SK-N-SH (cell line): ENCODE measurements around the gene TACO1. TPM values are rescaled to one million over a fixed set of nuclear protein-coding genes. Genes with fewer than 3 reads are reported as not detected.

Experiments
- CTCF ChIA-PET: fragments of 300-600, 350-600 bp; formaldehyde crosslinking; extraction: SDS; loops from one replicate; lab custom pipeline; 2021; lab: Yijun Ruan, JAX
- POLR2A ChIA-PET: fragments of 350-600 bp; sonication (Branson Sonifier 250); formaldehyde crosslinking; extraction: SDS; loops from one replicate; lab custom pipeline; 2020; ENCODE audit warnings: antibody characterized with exemption, inconsistent platforms; lab: Yijun Ruan, JAX
- DNase-seq: peaks from one replicate; pipeline ENCODE4 v3.0.0; 2012
- H2AFZ ChIP-seq: fragments of 200-600 bp; sonication (generic); 2 replicates; pipeline ENCODE4 v1.8.1; 2016; ENCODE audit warnings: antibody characterized with exemption, mild to moderate bottlenecking, low read depth
- H3F3A ChIP-seq: fragments of 200-600 bp; sonication (generic); replicated peaks from 2 replicates; pipeline ENCODE3; 2016; ENCODE audit warnings: antibody characterized with exemption, mild to moderate bottlenecking; ENCODE audit not compliant: insufficient read depth
- H3K27ac ChIP-seq, 2 experiments: fragments of 200-500 bp in 1 of 2; fragments of 200-600 bp in 1 of 2; sonication (Bioruptor generic) in 1 of 2; sonication (generic), shearing (Covaris generic) in 1 of 2; 2 replicates each; pipeline versions ENCODE4 v1.5.1 to v1.6.1; 2014 to 2016; ENCODE audit warnings: low read depth in 2 of 2, inconsistent platforms in 1 of 2, low read length in 1 of 2, mild to moderate bottlenecking in 1 of 2, mixed read lengths in 1 of 2
- H3K27me3 ChIP-seq: fragments of 200-600 bp; sonication (generic), shearing (Covaris generic); 2 replicates; pipeline ENCODE4 v1.6.1; 2016; ENCODE audit warnings: mixed run types; ENCODE audit not compliant: insufficient read depth
- H3K36me3 ChIP-seq, 2 experiments: fragments of 200-500 bp in 1 of 2; fragments of 200-600 bp in 1 of 2; sonication (Bioruptor generic) in 1 of 2; sonication (generic) in 1 of 2; replicated peaks in 1 of 2; 2 replicates each; pipeline versions ENCODE3 to v1.5.1; 2014 to 2016; ENCODE audit warnings: low read length in 1 of 2, mild to moderate bottlenecking in 1 of 2; ENCODE audit not compliant: insufficient read depth in 2 of 2, control insufficient read depth in 1 of 2
- H3K4me1 ChIP-seq, 2 experiments: fragments of 200-500 bp in 1 of 2; fragments of 200-600 bp in 1 of 2; sonication (Bioruptor generic) in 1 of 2; sonication (generic), shearing (Covaris generic) in 1 of 2; 2 replicates each; pipeline versions ENCODE4 v1.5.1 to v1.6.1; 2014 to 2016; ENCODE audit warnings: low read depth in 1 of 2, low read length in 1 of 2, mixed run types in 1 of 2; ENCODE audit not compliant: insufficient read depth in 2 of 2, control insufficient read depth in 1 of 2
- H3K4me2 ChIP-seq: fragments of 200-600 bp; sonication (generic), shearing (Covaris generic); 2 replicates; pipeline ENCODE4 v1.6.1; 2017; ENCODE audit warnings: mixed run types
- H3K4me3 ChIP-seq, 2 experiments: fragments of 200-500 bp in 1 of 2; fragments of 200-600 bp in 1 of 2; sonication (Bioruptor generic) in 1 of 2; sonication (generic), shearing (Covaris generic) in 1 of 2; 2 replicates each; pipeline versions ENCODE4 v1.5.1 to v1.8.1; 2014 to 2016; ENCODE audit warnings: low read depth in 2 of 2, inconsistent platforms in 1 of 2, low read length in 1 of 2, mild to moderate bottlenecking in 1 of 2, mixed read lengths in 1 of 2, moderate library complexity in 1 of 2
- H3K79me2 ChIP-seq: fragments of 200-600 bp; sonication (generic); 2 replicates; pipeline ENCODE4 v1.8.1; 2017; ENCODE audit warnings: mild to moderate bottlenecking; ENCODE audit not compliant: insufficient read depth
- H3K9ac ChIP-seq: fragments of 200-600 bp; sonication (generic); 2 replicates; pipeline ENCODE4 v1.6.1; 2017; ENCODE audit warnings: mixed run types
- H3K9me2 ChIP-seq: fragments of 200-600 bp; sonication (generic); 2 replicates; pipeline ENCODE4 v1.6.1; 2017; ENCODE audit warnings: mixed run types
- H3K9me3 ChIP-seq: fragments of 200-600 bp; sonication (generic); 2 replicates; pipeline ENCODE4 v1.6.1; 2017; ENCODE audit warnings: mixed run types, mild to moderate bottlenecking, moderate library complexity
- H4K20me1 ChIP-seq: fragments of 200-600 bp; sonication (generic); 2 replicates; pipeline ENCODE4 v1.6.1; 2017; ENCODE audit warnings: mild to moderate bottlenecking, mixed run types; ENCODE audit not compliant: insufficient read depth
- CHD2 ChIP-seq: fragments of 150-350 bp; IDR thresholded peaks from 2 replicates; pipeline ENCODE4 v1.6.1; 2018; ENCODE audit warnings: low read length; ENCODE audit not compliant: partially characterized antibody
- JUND ChIP-seq: IDR thresholded peaks from 2 replicates; pipeline ENCODE4 v1.4.0; 2012
- SIN3A ChIP-seq: IDR thresholded peaks from 2 replicates; pipeline ENCODE4 v1.6.1; 2012; ENCODE audit warnings: low read depth, mild to moderate bottlenecking, low read length, moderate library complexity, borderline replicate concordance
- SMC3 ChIP-seq: IDR thresholded peaks from 2 replicates; pipeline ENCODE4 v1.6.1; 2012; ENCODE audit warnings: low read depth, low read length, improper control_type of control experiment
- WGBS: methylation state at CpG from one replicate; pipeline ENCODE4 v1.1.6; 2017; ENCODE audit warnings: low lambda C conversion rate; 5-methylcytosine and 5-hydroxymethylcytosine counted together
- polyA plus RNA-seq, 3 experiments: library from polyadenylated mRNA; depleted of rRNA; stranded (reverse); fragments of >200 nt; gene quantifications; 2 replicates each; pipeline ENCODE4 v1.2.3, GENCODE V29; 2012
- small RNA-seq, 7 experiments: library from RNA; depleted of rRNA; stranded (forward); fragments of <200 nt; gene quantifications; one replicate each; pipeline ENCODE3, GENCODE V24; 2012

The TACO1 gene
- polyA plus RNA-seq, 1 of the 3 experiments (the other 2 are of a cell fraction): 37.9 TPM

DNA sequence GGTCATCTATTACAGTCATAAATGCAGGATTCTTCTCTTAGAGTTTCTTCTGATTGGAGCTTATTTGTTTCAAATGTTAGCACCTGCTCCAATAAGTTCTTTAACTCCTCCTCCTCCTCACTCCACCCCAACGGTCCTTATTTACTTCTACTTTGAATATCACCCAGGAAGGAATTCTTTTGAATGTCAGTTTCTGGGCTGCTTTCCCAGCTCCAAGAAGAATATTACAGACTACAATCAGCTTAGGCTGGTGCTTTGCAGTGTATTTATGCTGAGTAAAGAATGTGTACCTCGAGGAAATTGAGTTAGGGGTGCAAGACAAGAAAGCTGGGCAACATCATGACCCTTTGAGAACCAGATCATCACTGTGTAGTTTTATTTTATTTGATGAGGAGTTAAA lies 52.4 kb downstream of the TACO1 start:
- H3F3A ChIP-seq: peaks cover 5% of the 10 kb centered on the region
- H3K4me3 ChIP-seq: no peak overlapping the region
- no peaks in the 10 kb centered on the region for H3K27me3 ChIP-seq
- TF ChIP-seq JUND: no peak
- H2AFZ ChIP-seq: no peak overlapping the region
- no peak for DNase-seq
- H3K79me2 ChIP-seq: no peaks in the 10 kb centered on the region
- no peak overlapping the region for H3K27ac ChIP-seq
- H4K20me1 ChIP-seq: no peaks in the 10 kb centered on the region
- H3K9ac ChIP-seq: no peak overlapping the region
- ChIA-PET CTCF (interaction anchor here (2.0 to 2.2 kb wide), 2 partner anchors 22 to 228 kb away, joined by 5 to 8 read pairs; no protein-coding TSS in a partner anchor), POLR2A (no interaction called here)
- no peaks in the 10 kb centered on the region for H3K9me3 ChIP-seq
- no peak overlapping the region for H3K4me2 ChIP-seq
- H3K4me1 ChIP-seq: no peaks in the 10 kb centered on the region
- H3K9me2 ChIP-seq: no peaks in the 10 kb centered on the region
- WGBS: 66% methylated on average over 2 of the region's 2 CpGs
- H3K36me3 ChIP-seq: peaks cover 9 to 34% of the 10 kb centered on the region in 2 experiments

DNA sequence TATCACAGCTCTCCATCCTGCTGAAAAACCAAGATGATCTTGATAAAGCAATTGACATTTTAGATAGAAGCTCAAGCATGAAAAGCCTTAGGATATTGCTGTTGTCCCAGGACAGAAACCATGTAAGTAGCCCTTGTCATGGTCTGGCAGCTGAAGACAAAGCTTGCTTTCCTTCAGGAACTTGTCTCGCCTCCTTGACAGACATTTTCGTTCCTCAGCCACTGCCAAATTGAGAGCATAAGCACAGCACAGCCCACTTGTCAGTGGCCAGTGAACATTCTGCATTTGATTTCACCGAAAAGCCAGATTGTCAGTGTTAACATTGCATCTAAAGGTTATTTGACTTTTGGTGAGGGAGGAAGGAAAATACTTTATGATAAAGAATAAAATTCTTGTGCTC lies 57.1 kb downstream of the TACO1 start:
- no peak overlapping the region for H3K4me2 ChIP-seq
- no peaks in the 10 kb centered on the region for H3K4me1 ChIP-seq
- ChIA-PET CTCF (interaction anchor here (0.7 to 1.7 kb wide), 3 partner anchors 10 to 43 kb away, joined by 3 to 6 read pairs (median 5); partner anchors contain the start of gene LIMD2), POLR2A (no interaction called here)
- H3K9me2 ChIP-seq: no peaks in the 10 kb centered on the region
- peaks cover 4% of the 10 kb centered on the region for H3F3A ChIP-seq
- H3K27me3 ChIP-seq: no peaks in the 10 kb centered on the region
- no peaks in the 10 kb centered on the region for H4K20me1 ChIP-seq
- no peaks in the 10 kb centered on the region for H3K9me3 ChIP-seq
- H3K9ac ChIP-seq: no peak overlapping the region
- no peak overlapping the region; a peak in 1 of 4 replicates for H3K27ac ChIP-seq
- no peak for DNase-seq
- H3K4me3 ChIP-seq: no peak overlapping the region
- no peaks in the 10 kb centered on the region for H3K79me2 ChIP-seq
- H2AFZ ChIP-seq: no peak overlapping the region
- no peak for TF ChIP-seq SIN3A
- no peak for TF ChIP-seq SMC3
- TF ChIP-seq CHD2: no peak
- WGBS: 91% methylated on average over 3 of the region's 3 CpGs
- peaks cover 5 to 60% of the 10 kb centered on the region in 2 experiments for H3K36me3 ChIP-seq

Small RNA genes within 50 kb of the gene (small RNA-seq; reads per million reads assigned to genes)
- 0 reads per million in 7 experiments for gene RNU6-288P

Other genes with a start within 250 kb of the TACO1 start
- gene CYB561, start 154.6 kb upstream of the TACO1 start, polyA plus RNA-seq (2012; rRNA removed): 28.3 and 38.6 TPM in 2 replicates
- 6.3 and 12.1 TPM in 2 replicates for gene ACE, start 123.8 kb upstream of the TACO1 start, polyA plus RNA-seq (2012; rRNA removed)
- gene KCNH6, start 77.5 kb upstream of the TACO1 start, polyA plus RNA-seq (2012; rRNA removed): 0.15 and 0.18 TPM in 2 replicates
- 54.6 and 63.5 TPM in 2 replicates for gene DCAF7, start 50.4 kb upstream of the TACO1 start, polyA plus RNA-seq (2012; rRNA removed)
- 25.3 and 26.5 TPM in 2 replicates for gene MAP3K3, start 21.5 kb downstream of the TACO1 start, polyA plus RNA-seq (2012; rRNA removed)
- gene LIMD2, start 99.2 kb downstream of the TACO1 start, polyA plus RNA-seq (2012; rRNA removed): 75.1 and 78.0 TPM in 2 replicates
- 37.3 and 45.0 TPM in 2 replicates for gene STRADA, start 140.9 kb downstream of the TACO1 start, polyA plus RNA-seq (2012; rRNA removed)
- 76.6 and 90.7 TPM in 2 replicates for gene CCDC47, start 172.7 kb downstream of the TACO1 start, polyA plus RNA-seq (2012; rRNA removed)
- 115 and 143 TPM in 2 replicates for gene DDX42, start 173.3 kb downstream of the TACO1 start, polyA plus RNA-seq (2012; rRNA removed)
- gene PSMC5, start 226.5 kb downstream of the TACO1 start, polyA plus RNA-seq (2012; rRNA removed): 424 and 468 TPM in 2 replicates
- gene FTSJ3, start 226.8 kb downstream of the TACO1 start, polyA plus RNA-seq (2012; rRNA removed): 148 and 180 TPM in 2 replicates
- 89.1 and 106 TPM in 2 replicates for gene SMARCD2, start 241.8 kb downstream of the TACO1 start, polyA plus RNA-seq (2012; rRNA removed)